HG03045 (cell line): Measurements from ENCODE around the gene RARRES1.

ENCODE experiments used
- ATAC-seq: cut with Tn5 transposase; IDR thresholded peaks from one replicate; pipeline ENCODE4 v1.9.1; 2021; ENCODE audit warnings: mild to moderate bottlenecking, moderate library complexity; ENCODE audit not compliant: unreplicated experiment

RARRES1 gene

GRCh38 chr3:158765518-158766205 is 33.4 kb upstream of the RARRES1 start:
- no peak for ATAC-seq

GRCh38 chr3:158763421-158763820 is 31.2 kb upstream of the RARRES1 start:
- no peak for ATAC-seq

- no peak for ATAC-seq
These were observed 30.4 kb upstream of the RARRES1 start for GRCh38 chr3:158762701-158763100.

GRCh38 chr3:158761350-158761749 is 29.1 kb upstream of the RARRES1 start:
- no peak for ATAC-seq

- ATAC-seq = no peak
These were observed 23.2 kb upstream of the RARRES1 start for GRCh38 chr3:158755421-158755820.

GRCh38 chr3:158753854-158754253 is 21.6 kb upstream of the RARRES1 start:
- ATAC-seq = no peak

- no peak for ATAC-seq
These were observed 19.1 kb upstream of the RARRES1 start for GRCh38 chr3:158751316-158751715.

- no peak for ATAC-seq
These were observed 17.8 kb upstream of the RARRES1 start for GRCh38 chr3:158750016-158750415.

GRCh38 chr3:158749526-158749925 is 17.3 kb upstream of the RARRES1 start:
- ATAC-seq = no peak

GRCh38 chr3:158748237-158748828 is 16.1 kb upstream of the RARRES1 start:
- no peak for ATAC-seq

GRCh38 chr3:158747417-158747816 is 15.2 kb upstream of the RARRES1 start:
- ATAC-seq = no peak

- ATAC-seq = no peak
These were observed 13.3 kb upstream of the RARRES1 start for GRCh38 chr3:158745551-158745950.

- ATAC-seq = no peak
These were observed 12.5 kb upstream of the RARRES1 start for GRCh38 chr3:158744567-158745288.

GRCh38 chr3:158743664-158744566 is 11.7 kb upstream of the RARRES1 start:
- ATAC-seq = no peak

GRCh38 chr3:158742871-158743663 is 10.8 kb upstream of the RARRES1 start:
- ATAC-seq = no peak

GRCh38 chr3:158739661-158740060 is 7.4 kb upstream of the RARRES1 start:
- no peak for ATAC-seq

GRCh38 chr3:158739078-158739477 is 6.8 kb upstream of the RARRES1 start:
- no peak for ATAC-seq

GRCh38 chr3:158738653-158739052 is 6.4 kb upstream of the RARRES1 start:
- no peak for ATAC-seq

GRCh38 chr3:158737976-158738615 is 5.8 kb upstream of the RARRES1 start:
- no peak for ATAC-seq

GRCh38 chr3:158737410-158737809 is 5.2 kb upstream of the RARRES1 start:
- no peak for ATAC-seq
